IPS-11a (cell line): ENCODE measurements around the gene PSMD9.
A peak's percentile ranks its signal among the peaks of the same experiment; 100 is the strongest.
"Not testable (repeated sequence)": the region's sequence is repeated elsewhere in the genome, so short reads cannot be mapped to it uniquely, and the experiment has no call there.

Experiments used
- H3K4me3 ChIP-seq: one replicate; pipeline ENCODE4 v1.5.1; 2013; ENCODE audit warnings: low read depth, low read length, control low read depth

The PSMD9 gene

DNA sequence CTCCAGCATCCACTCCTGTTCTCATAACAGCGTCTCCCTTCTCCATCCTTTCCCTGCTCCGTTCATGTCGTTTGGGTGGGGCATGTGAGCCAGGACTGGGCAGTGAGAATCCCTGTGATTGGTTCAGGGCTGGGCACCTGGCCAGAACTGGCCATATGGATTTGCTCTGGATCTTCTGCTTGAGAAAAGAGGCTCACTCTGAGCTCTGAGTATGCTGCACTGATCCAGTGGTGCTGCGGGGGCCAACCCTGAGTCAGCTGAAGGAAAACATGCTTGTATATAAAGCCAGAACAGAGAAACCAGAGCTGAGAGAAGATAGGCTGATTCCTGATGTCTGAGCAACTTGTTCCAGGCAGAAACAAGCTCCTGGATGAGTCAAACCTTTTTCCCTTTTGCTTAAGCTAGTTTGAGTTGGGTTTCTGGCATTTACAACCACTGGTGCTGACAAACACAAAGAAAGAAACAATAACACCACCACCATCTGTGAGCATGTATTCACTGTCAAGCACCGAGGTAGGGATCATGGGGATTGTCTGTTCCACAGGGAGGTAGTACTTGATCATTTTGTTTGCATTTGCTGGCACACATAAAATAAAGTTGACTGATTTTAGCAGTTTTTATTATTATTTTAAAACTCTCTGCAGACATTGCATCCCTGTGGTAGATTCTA is 15.9 kb upstream of the PSMD9 start:
- no peak overlapping the region for H3K4me3 ChIP-seq

- H3K4me3 ChIP-seq, result no peak overlapping the region
These were observed 15.4 kb upstream of the PSMD9 start for GRCh38 chr12:121873216-121873569.

GRCh38 chr12:121874071-121874470 is 14.5 kb upstream of the PSMD9 start:
- H3K4me3 ChIP-seq, result no peak overlapping the region

DNA sequence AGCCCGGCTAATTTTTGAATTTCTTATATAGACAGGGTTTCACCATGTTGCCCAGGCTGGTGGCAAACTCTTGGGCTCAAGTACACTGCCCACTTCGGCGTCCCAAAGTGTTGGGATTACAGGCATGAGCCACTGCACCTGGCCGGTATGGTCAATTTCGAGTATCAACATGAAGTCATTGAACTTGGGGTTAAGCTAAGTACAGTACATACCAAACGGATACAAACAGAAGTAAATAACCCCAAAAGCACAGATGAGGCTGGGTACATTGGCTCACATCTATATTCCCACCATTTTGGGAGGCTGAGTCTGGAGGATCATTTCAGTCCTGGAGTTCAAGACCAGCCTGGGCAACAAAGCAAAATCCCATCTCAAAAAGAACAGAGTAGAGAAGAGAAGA is 13.0 kb upstream of the PSMD9 start:
- no peak overlapping the region for H3K4me3 ChIP-seq

DNA sequence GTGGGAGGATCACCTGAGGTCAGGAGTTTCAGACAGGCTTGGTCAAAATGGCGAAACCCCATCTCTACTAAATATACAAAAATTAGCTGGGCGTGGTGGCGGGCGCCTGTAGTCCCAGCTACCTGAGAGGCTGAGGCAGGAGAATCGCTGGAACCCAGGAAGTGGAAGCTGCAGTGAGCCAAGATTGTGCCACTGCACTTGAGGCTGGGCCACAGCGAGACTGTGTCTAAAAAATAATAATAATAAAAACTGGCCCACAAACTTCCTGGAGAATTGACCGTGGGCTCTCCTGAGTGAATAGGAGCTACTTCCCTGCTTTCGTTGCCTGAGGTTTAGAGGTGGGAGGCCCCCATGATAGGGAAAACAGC is 12.5 kb upstream of the PSMD9 start:
- not testable (repeated sequence) for H3K4me3 ChIP-seq

GRCh38 chr12:121883315-121883660 is 5.3 kb upstream of the PSMD9 start:
- H3K4me3 ChIP-seq, result no peak overlapping the region

DNA sequence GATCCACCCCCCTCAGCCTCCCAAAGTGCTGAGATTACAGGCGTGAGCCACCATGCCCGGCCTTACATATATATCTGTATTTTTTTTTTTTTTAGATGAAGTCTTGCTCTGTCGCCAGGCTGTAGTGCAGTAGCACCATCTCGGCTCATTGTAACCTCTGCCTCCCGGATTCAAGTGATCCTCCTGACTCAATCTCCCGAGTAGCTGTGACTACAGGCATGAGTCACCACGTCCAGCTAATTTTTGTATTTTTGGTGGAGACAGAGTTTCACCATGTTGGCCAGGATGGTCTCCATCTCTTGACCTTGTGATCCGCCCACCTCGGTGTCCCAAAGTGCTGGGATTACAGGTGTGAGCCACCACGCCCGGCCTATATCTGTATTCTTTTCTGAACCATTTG is 3.5 kb upstream of the PSMD9 start:
- not testable (repeated sequence) for H3K4me3 ChIP-seq

- peak overlapping the region; percentile 80 for H3K4me3 ChIP-seq
These were observed 510 bp upstream of the PSMD9 start for GRCh38 chr12:121888083-121888477.

DNA sequence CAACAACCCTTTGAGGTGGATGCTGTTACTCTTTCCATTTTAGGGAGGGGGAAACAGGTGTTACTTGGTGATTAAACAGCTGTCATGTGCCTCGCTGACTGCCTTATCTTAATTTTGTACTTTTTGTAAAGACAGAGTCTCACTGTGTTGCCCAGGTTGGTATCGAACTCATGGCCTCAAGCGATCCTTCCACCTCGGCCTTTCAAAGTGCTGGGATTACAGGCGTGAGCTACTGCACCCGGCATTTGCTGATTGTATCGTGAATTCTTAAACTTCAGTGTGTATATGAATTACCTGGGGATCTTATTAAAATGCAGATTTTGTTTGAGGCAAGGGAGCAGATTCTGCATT is 659 bp downstream of the PSMD9 start:
- H3K4me3 ChIP-seq, result peak overlapping the region; percentile 80

- H3K4me3 ChIP-seq, result peak overlapping the region; percentile 80
These were observed 1.1 kb downstream of the PSMD9 start for GRCh38 chr12:121889661-121890060.

DNA sequence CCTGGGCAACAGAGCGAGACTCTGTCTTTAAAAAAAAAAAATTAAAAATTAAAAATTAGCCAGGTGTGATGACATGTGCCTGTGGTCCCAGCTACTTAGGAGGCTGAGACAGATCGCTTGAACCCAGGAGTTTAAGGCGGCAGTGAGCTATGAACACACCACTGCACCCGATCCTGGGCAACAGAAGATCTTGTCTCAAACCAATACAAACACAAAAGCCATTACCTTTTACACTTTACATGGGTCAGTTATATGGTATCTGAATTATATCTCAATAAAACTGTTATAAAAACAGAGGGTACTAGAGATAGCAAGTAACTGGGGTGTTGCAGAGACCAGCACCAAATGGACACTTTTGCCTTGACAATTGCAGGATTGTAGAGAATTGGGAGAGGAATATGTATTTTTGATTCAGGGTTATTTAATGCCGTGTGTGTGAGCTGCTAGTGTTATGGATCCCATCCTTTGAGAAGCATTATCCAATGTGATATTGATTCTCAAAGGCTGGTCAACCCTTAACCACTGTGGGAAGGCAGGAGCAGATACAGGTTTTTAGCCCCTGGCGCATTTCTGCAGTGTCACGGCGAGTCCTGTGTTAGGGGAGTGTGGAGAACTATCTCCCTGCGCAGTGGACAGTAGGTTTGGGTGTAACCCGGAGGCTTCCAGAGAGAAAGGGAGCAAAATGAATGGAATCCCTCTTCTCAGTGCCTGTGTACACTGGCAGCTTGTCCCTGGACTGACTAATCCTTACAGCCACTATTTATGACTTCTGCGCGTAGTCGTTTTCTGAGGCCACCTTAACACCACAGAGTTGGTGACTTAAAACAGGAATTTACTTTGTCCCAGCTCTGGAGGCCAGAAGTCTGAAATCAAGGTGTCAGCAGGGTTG is 4.3 kb downstream of the PSMD9 start:
- H3K4me3 ChIP-seq, result no peak overlapping the region

DNA sequence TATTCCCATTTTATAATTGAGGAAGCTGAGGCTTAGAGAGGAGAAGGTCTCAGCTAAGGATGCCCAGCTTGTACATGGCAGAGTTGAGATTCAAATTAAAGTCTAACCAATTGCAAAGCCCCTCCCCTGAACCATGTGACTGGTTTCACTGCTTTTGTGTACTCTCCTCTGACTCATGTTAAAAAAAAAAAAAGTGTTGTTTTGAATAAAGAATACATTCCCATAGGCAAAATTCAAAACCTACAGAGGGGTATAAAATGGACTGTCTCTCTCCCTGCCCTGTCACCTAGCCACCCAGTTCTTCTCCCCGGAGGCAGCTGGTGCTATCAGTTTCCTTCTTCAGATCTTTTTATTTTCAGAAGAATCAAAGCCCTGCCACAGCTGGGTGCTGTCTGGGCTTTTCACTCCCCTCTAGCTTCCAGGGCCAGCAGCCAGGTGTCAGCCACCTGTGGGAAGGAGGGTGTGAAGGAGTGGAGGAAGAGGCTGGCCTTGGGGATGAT is 5.4 kb downstream of the PSMD9 start:
- H3K4me3 ChIP-seq, result no peak overlapping the region

GRCh38 chr12:121894633-121895032 is 6.0 kb downstream of the PSMD9 start:
- no peak overlapping the region for H3K4me3 ChIP-seq

DNA sequence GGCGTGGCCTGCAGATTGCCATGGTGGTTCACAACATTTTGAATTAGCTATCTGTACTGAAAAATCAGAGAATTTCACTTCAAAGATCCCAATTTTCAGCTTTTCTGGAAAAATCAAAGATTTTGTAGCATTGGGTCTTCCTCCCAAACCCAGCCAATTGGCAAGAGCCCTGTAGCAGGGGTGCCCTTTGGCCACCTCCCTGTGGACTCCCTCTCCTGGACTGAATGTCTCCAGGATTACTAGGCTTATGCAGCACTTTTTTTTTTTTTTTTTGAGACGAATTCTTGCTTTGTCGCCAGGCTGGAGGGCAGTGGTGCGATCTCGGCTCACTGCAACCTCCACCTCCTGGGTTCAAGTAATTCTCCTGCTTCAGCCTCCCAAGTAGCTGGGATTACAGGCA is 9.7 kb downstream of the PSMD9 start:
- no peak overlapping the region for H3K4me3 ChIP-seq

DNA sequence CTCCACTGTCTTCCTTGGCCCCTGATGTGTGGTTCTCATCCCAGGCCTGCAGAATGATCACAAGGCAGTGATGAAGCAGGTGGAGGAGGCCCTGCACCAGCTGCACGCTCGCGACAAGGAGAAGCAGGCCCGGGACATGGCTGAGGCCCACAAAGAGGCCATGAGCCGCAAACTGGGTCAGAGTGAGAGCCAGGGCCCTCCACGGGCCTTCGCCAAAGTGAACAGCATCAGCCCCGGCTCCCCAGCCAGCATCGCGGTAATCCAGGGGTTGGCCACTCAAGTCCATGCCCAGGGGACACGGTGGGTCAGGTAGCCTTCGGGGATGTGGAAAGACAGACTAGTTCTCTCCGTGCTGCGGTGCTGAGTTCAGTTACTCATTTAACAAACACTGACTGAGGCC is 11.0 kb downstream of the PSMD9 start:
- H3K4me3 ChIP-seq, result no peak overlapping the region

DNA sequence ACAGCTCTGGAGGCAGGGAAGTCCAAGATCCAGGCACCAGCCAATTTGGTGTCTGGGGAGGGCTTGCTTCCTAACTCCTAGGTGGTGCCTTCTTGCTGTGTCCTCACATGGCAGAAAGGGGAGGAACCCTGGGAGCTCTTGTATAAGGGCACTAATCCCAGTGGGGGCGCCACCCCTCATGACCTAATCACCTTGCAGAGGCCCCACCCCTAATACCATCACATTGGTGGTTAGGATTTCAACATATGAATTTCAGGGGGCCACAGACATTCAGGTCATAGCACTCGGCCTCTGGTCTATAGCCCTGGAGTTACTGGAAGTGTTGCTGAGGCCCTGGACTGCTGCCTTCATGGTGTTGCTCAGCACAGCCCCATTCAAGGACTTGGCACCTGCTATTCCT is 14.6 kb downstream of the PSMD9 start:
- no peak overlapping the region for H3K4me3 ChIP-seq

DNA sequence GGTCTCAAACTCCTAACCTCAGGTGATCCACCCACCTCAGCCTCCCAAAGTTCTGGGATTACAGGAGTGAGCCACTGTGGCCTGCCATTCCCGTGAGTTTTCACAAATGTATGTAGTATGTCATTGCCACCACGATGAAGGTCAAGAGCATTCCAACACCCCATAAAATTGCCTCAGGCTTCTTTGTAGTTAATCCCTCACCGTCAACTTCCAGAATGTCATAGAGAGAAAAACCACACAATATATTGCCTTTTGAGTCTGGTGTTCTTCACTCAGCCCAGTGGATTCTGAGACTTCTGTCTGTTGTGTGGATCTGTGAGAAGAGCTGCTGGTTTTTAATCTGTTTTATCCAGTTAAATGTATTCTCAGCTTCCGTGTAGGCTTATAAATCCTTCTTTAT is 17.2 kb downstream of the PSMD9 start:
- no peak overlapping the region for H3K4me3 ChIP-seq

- H3K4me3 ChIP-seq, result no peak overlapping the region
These were observed 20.1 kb downstream of the PSMD9 start for GRCh38 chr12:121908702-121909101.

- H3K4me3 ChIP-seq, result no peak overlapping the region
These were observed 23.4 kb downstream of the PSMD9 start for GRCh38 chr12:121911824-121912585.

- no peak overlapping the region for H3K4me3 ChIP-seq
These were observed 27.3 kb downstream of the PSMD9 start for GRCh38 chr12:121915841-121916321.

- H3K4me3 ChIP-seq, result no peak overlapping the region
These were observed 28.1 kb downstream of the PSMD9 start for GRCh38 chr12:121916719-121917118.
